ENCODE results near the gene ARHGAP28.

GRCh38 chr18:6921571-6921970 is 192.1 kb downstream of the ARHGAP28 start:
- no peak for TF ChIP-seq EZH2 (IDR thresholded peaks at IDR 0.05; ENCODE audit: insufficient read depth, poor library complexity, severe bottlenecking)
- TF ChIP-seq EZH2phosphoT487 (IDR thresholded peaks at IDR 0.05; ENCODE audit: insufficient read depth, low read depth) = no peak

Measured in GM23248 (cell line).